Occipital lobe (tissue), 2 donors: ENCODE measurements around the gene P3H3. TPM values are rescaled to one million over a fixed set of nuclear protein-coding genes. Genes with fewer than 3 reads are reported as not detected.
"Not testable (repeated sequence)": the region's sequence is repeated elsewhere in the genome, so short reads cannot be mapped to it uniquely, and the experiment has no call there.

Experiments
- DNase-seq: peaks from one replicate; lab custom pipeline; 2025; lab: John Stamatoyannopoulos, UW
- total RNA-seq: library from RNA; depleted of rRNA; stranded (reverse); fragments of >200 nt; gene quantifications from one replicate; pipeline ENCODE4 v1.2.3, GENCODE V29; 2014

The P3H3 gene
- total RNA-seq, 1 donor from 2014 or later, result 11.2 TPM

DNA sequence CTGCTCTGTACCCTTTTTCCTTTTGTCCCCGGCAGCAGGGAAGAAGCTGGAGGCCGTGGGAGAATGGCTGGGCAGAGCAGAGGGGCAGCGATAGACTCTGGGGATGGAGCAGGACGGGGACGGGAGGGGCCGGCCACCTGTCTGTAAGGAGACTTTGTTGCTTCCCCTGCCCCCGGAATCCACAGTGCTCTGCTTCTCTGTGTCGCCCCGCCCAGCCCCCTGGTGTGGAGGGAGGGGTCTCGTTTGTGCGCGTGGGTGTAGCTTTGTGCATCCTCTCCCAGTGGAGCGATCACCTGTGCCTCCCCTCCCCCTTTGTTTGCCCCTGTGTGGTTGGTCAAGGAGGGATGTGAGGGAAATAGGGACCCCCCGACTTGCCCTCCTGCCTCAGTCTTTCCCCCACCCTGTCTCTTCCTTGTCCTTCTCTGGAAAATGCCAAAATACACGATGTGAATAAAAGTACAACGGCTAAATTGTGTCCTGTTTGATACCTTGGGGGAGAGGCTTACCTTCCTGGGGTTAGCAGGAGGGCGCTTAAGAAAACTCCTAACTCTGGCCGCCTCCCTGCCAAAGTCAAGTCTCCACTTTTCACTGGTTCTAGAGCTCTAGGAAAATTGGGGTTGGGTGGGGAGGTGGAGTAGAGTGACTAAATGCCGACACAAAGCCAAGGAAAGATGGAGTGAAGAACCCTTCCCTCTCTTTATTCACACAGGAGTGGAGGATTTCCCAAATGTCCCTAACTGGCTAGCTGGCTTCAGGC is 38.1 kb downstream of the P3H3 start:
- DNase-seq, result no peak

- no peak for DNase-seq
Observed at GRCh38 chr12:6866920-6867412, 38.8 kb downstream of the P3H3 start.

DNA sequence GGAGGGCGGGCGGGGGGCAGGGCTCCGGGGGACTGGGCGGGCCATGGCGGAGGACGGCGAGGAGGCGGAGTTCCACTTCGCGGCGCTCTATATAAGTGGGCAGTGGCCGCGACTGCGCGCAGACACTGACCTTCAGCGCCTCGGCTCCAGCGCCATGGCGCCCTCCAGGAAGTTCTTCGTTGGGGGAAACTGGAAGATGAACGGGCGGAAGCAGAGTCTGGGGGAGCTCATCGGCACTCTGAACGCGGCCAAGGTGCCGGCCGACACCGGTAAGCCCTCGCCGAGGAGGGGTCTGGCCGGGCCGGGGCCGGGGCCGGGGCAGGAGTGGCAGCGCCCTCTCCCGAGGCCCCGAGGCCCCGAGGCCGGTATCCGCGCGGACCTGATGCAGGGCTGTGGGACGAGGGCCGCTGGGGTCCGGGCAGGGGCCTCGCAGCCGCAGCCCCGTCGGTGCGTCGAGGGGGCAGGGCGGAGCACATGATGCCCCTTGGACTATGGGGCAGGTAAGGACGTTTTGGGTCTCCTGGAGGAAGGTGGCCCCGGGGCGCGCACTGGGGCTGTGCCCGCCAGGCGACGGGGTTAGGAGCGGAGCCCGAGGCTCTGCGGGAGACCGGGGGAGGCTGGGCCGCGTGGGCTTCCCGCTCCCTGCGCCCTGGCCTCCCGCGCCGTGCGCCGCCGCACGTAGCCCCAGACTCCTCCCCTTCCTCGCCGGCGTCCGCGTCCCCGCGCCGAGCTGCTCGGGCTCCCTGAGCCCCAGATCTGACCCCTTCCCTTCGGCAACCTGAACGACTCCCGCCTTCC is 39.4 kb downstream of the P3H3 start, which contains the start of gene TPI1:
TPI1 (plus strand) TSS at position 119 of the 798 bp plus-strand sequence; CDS start at position 155, 36 bp downstream.
- peak; percentile 80 for DNase-seq

GRCh38 chr12:6868211-6869048 is 40.2 kb downstream of the P3H3 start:
- DNase-seq, result peak; percentile 49

DNA sequence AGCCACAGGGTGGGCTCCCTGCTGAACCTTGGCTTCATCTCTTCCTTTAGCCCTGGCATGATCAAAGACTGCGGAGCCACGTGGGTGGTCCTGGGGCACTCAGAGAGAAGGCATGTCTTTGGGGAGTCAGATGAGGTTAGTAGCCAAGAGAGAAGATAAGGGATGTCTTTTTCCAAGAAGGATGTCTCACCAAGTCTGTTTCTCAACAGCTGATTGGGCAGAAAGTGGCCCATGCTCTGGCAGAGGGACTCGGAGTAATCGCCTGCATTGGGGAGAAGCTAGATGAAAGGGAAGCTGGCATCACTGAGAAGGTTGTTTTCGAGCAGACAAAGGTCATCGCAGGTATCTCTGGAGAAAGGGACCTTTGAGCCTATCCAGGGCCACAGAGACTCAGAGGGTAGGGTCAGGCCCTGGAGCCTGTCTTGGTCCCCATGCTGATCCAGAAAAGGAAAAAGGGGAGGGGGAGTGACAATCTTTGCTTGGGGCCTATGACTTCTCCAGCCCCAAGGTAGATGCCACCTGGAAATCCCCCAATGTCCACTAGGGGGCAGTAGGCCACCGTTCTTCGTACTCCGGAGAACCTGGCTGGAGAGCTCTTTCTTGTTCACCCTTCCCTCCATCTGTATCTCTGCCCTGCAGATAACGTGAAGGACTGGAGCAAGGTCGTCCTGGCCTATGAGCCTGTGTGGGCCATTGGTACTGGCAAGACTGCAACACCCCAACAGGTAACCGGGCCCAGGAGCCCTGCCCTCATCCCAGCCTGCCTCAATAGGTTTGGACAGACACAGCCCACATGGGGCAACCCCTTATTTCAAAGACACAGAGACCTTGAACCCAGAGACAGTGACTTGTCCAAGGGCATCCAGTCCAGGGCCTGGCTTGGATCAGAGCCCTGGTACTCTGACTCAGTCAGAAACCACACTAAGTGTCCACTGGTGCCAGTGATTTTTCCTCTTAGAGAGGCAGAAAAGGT is 41.1 kb downstream of the P3H3 start:
- DNase-seq, result peak; percentile 45

GRCh38 chr12:6870304-6870703 is 42.1 kb downstream of the P3H3 start:
- not testable (repeated sequence) for DNase-seq

DNA sequence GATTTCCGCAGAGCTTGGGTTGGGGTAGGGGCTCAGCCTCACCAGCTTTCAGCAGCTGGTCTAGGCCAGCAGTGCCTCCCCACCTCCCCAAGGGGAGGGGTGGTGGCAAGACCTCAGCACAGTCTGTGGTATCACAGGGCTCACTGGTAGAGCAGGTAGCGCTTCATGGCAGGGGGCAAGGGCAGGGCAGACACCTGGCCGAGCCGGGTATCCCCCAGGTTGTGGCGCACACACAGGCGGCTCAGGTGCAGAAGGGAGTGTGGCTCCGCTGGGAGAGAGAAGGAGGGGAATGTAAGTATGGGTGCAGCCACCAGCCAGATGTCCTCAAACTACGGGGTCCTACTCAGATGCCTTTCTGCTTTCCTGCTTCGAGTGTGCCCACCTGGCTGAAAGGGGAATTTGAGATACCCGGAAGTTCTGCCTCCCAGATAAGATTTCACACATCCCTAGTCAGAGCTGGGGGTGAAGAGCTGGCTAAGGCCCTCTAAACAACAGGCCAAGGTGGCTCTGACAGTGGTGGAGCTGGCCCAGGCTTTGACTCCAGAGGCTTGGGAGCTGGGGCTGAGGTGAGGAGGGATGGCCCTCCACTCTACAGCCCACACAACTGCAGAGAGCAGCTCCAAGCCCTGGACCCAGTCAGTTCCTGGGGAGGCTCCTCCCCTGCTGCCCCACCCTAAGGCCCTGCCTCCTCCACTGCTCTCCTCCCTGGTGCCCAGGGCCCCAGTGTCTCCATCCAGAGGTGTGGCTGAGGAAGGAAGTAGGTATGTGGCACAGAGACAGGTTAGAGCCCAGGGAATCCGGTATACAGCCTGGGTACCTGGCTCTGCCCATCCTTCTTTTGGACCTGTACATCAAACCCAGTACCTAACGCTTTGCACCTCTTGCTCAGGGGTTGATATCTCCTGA is 43.1 kb downstream of the P3H3 start:
- DNase-seq, result no peak

- peak; percentile 72 for DNase-seq
Observed at GRCh38 chr12:6872073-6873048, 44.2 kb downstream of the P3H3 start.

- DNase-seq, result peak; percentile 94
Observed at GRCh38 chr12:6873094-6874014, 45.1 kb downstream of the P3H3 start, which contains the start of gene SPSB2. TSS of gene SPSB2 (minus strand) at chr12:6873303. CDS start at chr12:6872901, 402 bp downstream.

DNA sequence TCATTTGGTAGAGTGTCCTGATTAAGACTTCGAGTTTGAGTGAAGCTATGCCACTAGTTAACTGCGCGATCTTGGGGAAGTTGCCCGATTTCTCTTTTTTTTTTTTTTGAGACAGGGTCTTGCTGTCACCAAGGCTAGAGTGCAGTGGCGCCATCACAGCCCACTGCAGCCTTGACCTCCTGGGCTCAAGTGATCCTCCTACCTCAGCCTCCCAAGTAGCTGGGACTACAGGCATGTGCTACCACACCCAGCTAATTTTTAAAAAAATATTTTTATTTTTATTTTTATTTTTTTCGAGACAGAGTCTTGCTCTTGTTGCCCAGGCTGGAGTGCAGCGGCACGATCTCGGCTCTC is 45.8 kb downstream of the P3H3 start:
- not testable (repeated sequence) for DNase-seq

GRCh38 chr12:6879824-6880223 is 51.6 kb downstream of the P3H3 start:
- not testable (repeated sequence) for DNase-seq

- DNase-seq, result no peak
Observed at GRCh38 chr12:6883252-6883651, 55.0 kb downstream of the P3H3 start.

DNA sequence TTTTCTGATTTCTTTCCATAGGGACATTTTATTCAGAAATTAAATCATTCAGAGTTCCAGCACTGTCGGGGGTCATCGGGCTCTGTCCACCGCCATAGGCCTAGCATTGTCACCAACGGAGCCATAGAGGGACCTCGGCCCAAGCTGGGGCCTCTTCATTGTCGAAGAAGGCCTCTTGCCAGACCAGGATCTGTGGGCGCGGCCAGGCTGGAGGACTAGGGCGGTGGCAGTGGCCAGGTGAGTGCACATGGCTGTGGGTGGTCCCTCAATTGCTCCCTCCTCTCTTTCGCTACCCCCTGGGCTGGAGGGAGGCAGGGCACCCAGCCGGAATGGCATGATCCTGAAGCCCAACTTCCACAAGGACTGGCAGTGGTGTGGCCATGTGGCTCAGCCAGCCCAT is 55.5 kb downstream of the P3H3 start:
- no peak for DNase-seq

DNA sequence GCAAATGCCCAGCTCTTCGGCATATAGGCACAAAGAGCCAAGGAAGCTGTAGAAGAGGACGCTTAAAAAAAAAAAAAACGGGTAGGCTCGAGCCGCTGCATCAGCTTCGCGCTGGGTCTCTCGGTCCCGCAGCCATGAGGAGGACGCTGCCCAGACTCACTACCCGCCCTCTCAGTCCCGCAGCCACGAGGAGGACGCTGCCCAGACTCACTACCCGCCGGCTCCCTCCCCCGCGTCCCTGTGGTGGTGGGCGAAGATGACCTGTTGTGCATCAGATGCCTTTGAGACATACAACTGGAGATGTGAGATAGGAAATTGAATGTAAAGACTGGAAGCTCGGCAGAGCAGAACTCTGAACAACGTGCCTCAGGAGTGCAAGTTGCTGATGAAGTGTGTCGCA is 56.3 kb downstream of the P3H3 start:
- DNase-seq, result no peak

DNA sequence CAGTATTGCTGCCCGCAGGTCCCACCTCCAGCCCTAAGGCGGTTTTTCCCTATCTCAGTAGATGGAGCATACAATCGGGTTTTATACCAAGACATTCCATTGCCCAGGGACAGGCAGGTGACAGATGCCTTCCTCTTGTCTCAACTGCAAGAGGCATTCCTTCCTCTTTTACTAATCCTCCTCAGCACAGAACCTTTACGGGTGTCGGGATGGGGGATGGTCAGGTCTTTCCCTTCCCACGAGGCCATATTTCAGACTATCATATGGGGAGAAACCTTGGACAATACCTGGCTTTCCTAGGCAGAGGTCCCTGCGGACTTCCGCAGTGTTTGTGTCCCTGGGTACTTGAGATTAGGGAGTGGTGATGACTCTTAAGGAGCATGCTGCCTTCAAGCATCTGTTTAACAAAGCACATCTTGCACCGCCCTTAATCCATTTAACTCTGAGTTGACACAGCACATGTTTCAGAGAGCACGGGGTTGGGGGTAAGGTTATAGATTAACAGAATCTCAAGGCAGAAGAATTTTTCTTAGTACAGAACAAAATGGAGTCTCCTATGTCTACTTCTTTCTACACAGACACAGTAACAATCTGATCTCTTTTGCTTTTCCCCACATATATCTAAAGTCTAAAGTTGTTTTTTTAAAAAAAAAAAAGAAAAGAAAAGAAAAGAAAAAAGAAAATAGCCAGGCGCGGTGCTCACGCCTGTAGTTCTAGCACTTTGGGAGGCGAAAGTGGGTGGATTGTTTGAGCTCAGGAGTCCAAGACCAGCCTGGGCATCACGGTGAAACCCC is 58.2 kb downstream of the P3H3 start:
- DNase-seq, result not testable (repeated sequence)

DNA sequence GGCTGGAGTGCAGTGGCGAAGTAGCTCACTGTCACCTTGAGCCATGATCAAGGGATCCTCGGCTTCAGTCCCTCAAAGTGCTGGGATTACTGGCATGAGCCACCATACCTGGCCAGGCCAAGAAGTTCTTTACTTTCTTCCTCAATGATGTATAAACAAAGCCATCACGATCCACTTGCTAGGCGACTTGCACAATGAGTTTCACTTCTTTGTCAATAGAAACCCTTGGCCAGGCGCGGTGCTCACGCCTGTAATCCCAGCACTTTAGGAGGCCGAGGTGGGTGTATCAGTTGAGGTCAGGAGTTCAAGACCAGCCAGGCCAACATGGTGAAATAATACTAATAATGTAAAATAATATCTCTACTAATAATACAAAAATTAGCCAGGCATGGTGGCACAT is 59.3 kb downstream of the P3H3 start:
- DNase-seq, result no peak
